Activated T-cell treated with anti-CD3 and anti-CD28 coated beads, Interleukin-2, amount 50 U/mL, for 1 hour (primary cell): ENCODE data around the gene PI4K2B.
"Not testable (repeated sequence)": the region's sequence is repeated elsewhere in the genome, so short reads cannot be mapped to it uniquely, and the experiment has no call there.

Experiments
- DNase-seq: peaks from one replicate; pipeline ENCODE4 v3.0.0-alpha.2; 2020

The PI4K2B gene

GRCh38 chr4:25308306-25308705, 74.5 kb downstream of the PI4K2B start:
- no peak for DNase-seq

GRCh38 chr4:25308761-25309160, 74.9 kb downstream of the PI4K2B start:
- DNase-seq: no peak

GRCh38 chr4:25310066-25310802, 76.4 kb downstream of the PI4K2B start:
- DNase-seq: no peak

GRCh38 chr4:25310803-25311166, 77.0 kb downstream of the PI4K2B start:
- DNase-seq: no peak

- peak; percentile 95 for DNase-seq
Observed at GRCh38 chr4:25312496-25313200, 78.8 kb downstream of the PI4K2B start, which contains the start of gene ZCCHC4. TSS of gene ZCCHC4 (plus strand) at chr4:25312774. CDS start at chr4:25312810, 36 bp downstream.

- no peak for DNase-seq
Observed at GRCh38 chr4:25313201-25313895, 79.5 kb downstream of the PI4K2B start.

GRCh38 chr4:25320336-25320735, 86.5 kb downstream of the PI4K2B start:
- DNase-seq: no peak

- no peak for DNase-seq
Observed at GRCh38 chr4:25320773-25321172, 86.9 kb downstream of the PI4K2B start.

- no peak for DNase-seq
Observed at GRCh38 chr4:25321703-25322102, 87.9 kb downstream of the PI4K2B start.

- not testable (repeated sequence) for DNase-seq
Observed at GRCh38 chr4:25328463-25328862, 94.6 kb downstream of the PI4K2B start.
